Measurements from ENCODE around the gene FOXA1. TPM values are rescaled to one million over a fixed set of nuclear protein-coding genes. Genes with fewer than 3 reads are reported as not detected.

The FOXA1 gene
- total RNA-seq, 1 donor from 2014 or later = not detected

GRCh38 chr14:37602605-37603453 lies 7.8 kb upstream of the FOXA1 start:
- no peak for DNase-seq (ENCODE audit: low read depth in 2 of 2)

GRCh38 chr14:37601865-37602264 lies 6.8 kb upstream of the FOXA1 start:
- DNase-seq (ENCODE audit: low read depth in 2 of 2) = no peak

GRCh38 chr14:37600880-37601741 lies 6.1 kb upstream of the FOXA1 start:
- no peak for DNase-seq (ENCODE audit: low read depth in 2 of 2)

- no peak for DNase-seq (ENCODE audit: low read depth in 2 of 2)
Measured at GRCh38 chr14:37599507-37600368, 4.7 kb upstream of the FOXA1 start.

GRCh38 chr14:37598747-37599506 lies 3.9 kb upstream of the FOXA1 start:
- DNase-seq (ENCODE audit: low read depth in 2 of 2) = no peak

- no peak for DNase-seq (ENCODE audit: low read depth in 2 of 2)
Measured at GRCh38 chr14:37597914-37598746, 3.1 kb upstream of the FOXA1 start.

- DNase-seq (ENCODE audit: low read depth in 2 of 2) = peak in 1 of 2 donors; percentile 35
Measured at GRCh38 chr14:37597538-37597913, 2.5 kb upstream of the FOXA1 start.

GRCh38 chr14:37596790-37597472 lies 1.9 kb upstream of the FOXA1 start:
- no peak for DNase-seq (ENCODE audit: low read depth in 2 of 2)

- DNase-seq (ENCODE audit: low read depth in 2 of 2) = peak in 1 of 2 donors; percentile 18
Measured at GRCh38 chr14:37595809-37596621, 966 bp upstream of the FOXA1 start.

GRCh38 chr14:37594238-37594970 lies 645 bp downstream of the FOXA1 start:
- DNase-seq (ENCODE audit: low read depth in 2 of 2) = peak; percentile 56 to 75

- DNase-seq (ENCODE audit: low read depth in 2 of 2) = no peak
Measured at GRCh38 chr14:37593511-37594237, 1.4 kb downstream of the FOXA1 start.

GRCh38 chr14:37592482-37593408 lies 2.3 kb downstream of the FOXA1 start:
- DNase-seq (ENCODE audit: low read depth in 2 of 2) = no peak

GRCh38 chr14:37591941-37592481 lies 3.0 kb downstream of the FOXA1 start:
- no peak for DNase-seq (ENCODE audit: low read depth in 2 of 2)

GRCh38 chr14:37591311-37591940 lies 3.6 kb downstream of the FOXA1 start:
- no peak for DNase-seq (ENCODE audit: low read depth in 2 of 2)
